ENCODE measurements around the gene DPYSL4.

DNA sequence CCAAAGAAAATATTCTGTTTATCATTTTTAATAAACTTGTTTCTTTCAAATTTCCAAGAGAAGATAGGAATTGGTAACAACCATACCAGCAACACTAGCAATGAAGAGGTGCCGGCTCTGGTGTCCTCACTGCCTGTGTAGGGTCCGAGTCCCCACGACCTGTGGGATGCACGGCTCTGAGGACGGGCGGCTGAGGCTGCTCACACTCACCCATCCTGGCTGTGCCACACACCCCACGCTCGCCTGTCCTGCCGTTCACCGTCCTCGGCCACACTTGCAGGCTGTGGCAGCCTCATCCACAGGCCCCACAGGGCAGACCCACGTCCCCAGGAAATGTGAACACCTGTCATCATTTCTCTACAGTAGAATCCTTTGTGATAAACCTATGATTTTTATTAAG lies 48.2 kb upstream of the DPYSL4 start:
- no peak for TF ChIP-seq YY1 (IDR thresholded peaks at IDR 0.05; ENCODE audit: insufficient read depth, insufficient read length)
- TF ChIP-seq SUZ12 (IDR thresholded peaks at IDR 0.05; ENCODE audit: extremely low read depth, insufficient read depth, insufficient read length) = no peak
- TF ChIP-seq ZNF274 (IDR thresholded peaks at IDR 0.05; ENCODE audit: low read depth, low read length) = no peak
